ENCODE measurements around the gene AP3D1.

Gene AP3D1

GRCh38 chr19:2193807-2194206, 42.4 kb upstream of the AP3D1 start:
- H3K36me3 ChIP-seq (ENCODE audit: control insufficient read depth in 1 of 2, insufficient read depth in 2 of 2, low read length in 2 of 2) = peaks cover 27 to 78% of the 10 kb centered on the region in 2 donors
- no peak overlapping the region for H3K27ac ChIP-seq (ENCODE audit: low read depth, low read length)
- H3K9ac ChIP-seq (ENCODE audit: low read depth in 1 of 2, low read length in 2 of 2) = no peak overlapping the region
- no peaks in the 10 kb centered on the region for H3K9me3 ChIP-seq (ENCODE audit: control insufficient read depth in 1 of 2, low read length in 2 of 2)
- H3K4me3 ChIP-seq (ENCODE audit: low read depth in 1 of 2, low read length in 2 of 2) = no peak overlapping the region
- no peaks in the 10 kb centered on the region for H3K27me3 ChIP-seq (ENCODE audit: control insufficient read depth in 1 of 2, insufficient read depth in 2 of 2, low read length in 2 of 2)
- peaks cover 0 to 13% of the 10 kb centered on the region in 2 donors for H3K4me1 ChIP-seq (ENCODE audit: control insufficient read depth in 1 of 2, insufficient read depth in 2 of 2, low read length in 2 of 2)

DNA sequence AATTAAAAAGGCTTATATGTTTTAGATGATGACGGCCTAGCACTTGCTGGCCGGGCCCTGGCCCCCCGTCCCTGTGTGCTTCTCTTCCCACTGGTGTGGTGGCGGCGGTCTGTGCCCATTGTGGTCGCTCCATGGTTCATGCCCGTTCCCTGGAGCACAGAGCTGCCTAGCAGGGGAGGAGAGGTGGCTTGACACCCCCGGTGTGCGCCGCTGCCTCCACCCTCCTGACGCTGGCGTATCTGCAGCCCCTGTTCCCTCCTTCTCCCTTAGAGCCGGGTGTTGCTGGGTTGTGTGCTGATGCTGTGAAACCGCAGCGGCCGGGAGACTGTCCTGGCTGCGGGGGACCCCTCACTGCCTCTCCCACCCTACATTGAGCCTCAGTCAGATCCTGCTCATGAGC, 41.5 kb upstream of the AP3D1 start:
- peaks cover 0 to 13% of the 10 kb centered on the region in 2 donors for H3K4me1 ChIP-seq (ENCODE audit: control insufficient read depth in 1 of 2, insufficient read depth in 2 of 2, low read length in 2 of 2)
- no peak overlapping the region for H3K9ac ChIP-seq (ENCODE audit: low read depth in 1 of 2, low read length in 2 of 2)
- peaks cover 27 to 82% of the 10 kb centered on the region in 2 donors for H3K36me3 ChIP-seq (ENCODE audit: control insufficient read depth in 1 of 2, insufficient read depth in 2 of 2, low read length in 2 of 2)
- no peaks in the 10 kb centered on the region for H3K27me3 ChIP-seq (ENCODE audit: control insufficient read depth in 1 of 2, insufficient read depth in 2 of 2, low read length in 2 of 2)
- no peak overlapping the region for H3K4me3 ChIP-seq (ENCODE audit: low read depth in 1 of 2, low read length in 2 of 2)
- no peaks in the 10 kb centered on the region for H3K9me3 ChIP-seq (ENCODE audit: control insufficient read depth in 1 of 2, low read length in 2 of 2)
- H3K27ac ChIP-seq (ENCODE audit: low read depth, low read length) = no peak overlapping the region

GRCh38 chr19:2191456-2192310, 40.3 kb upstream of the AP3D1 start:
- Histone ChIP-seq H3K27ac (ENCODE audit: low read depth, low read length) (no peak overlapping the region), H3K36me3 (ENCODE audit: control insufficient read depth in 1 of 2, insufficient read depth in 2 of 2, low read length in 2 of 2) (peaks cover 32 to 78% of the 10 kb centered on the region in 2 donors), H3K9me3 (ENCODE audit: control insufficient read depth in 1 of 2, low read length in 2 of 2) (no peaks in the 10 kb centered on the region), H3K9ac (ENCODE audit: low read depth in 1 of 2, low read length in 2 of 2) (no peak overlapping the region), H3K27me3 (ENCODE audit: control insufficient read depth in 1 of 2, insufficient read depth in 2 of 2, low read length in 2 of 2) (no peaks in the 10 kb centered on the region), H3K4me3 (ENCODE audit: low read depth in 1 of 2, low read length in 2 of 2) (no peak overlapping the region), H3K4me1 (ENCODE audit: control insufficient read depth in 1 of 2, insufficient read depth in 2 of 2, low read length in 2 of 2) (peaks cover 0 to 21% of the 10 kb centered on the region in 2 donors)

GRCh38 chr19:2190848-2191455, 39.6 kb upstream of the AP3D1 start:
- Histone ChIP-seq H3K27me3 (ENCODE audit: control insufficient read depth in 1 of 2, insufficient read depth in 2 of 2, low read length in 2 of 2) (no peaks in the 10 kb centered on the region), H3K9ac (ENCODE audit: low read depth in 1 of 2, low read length in 2 of 2) (no peak overlapping the region), H3K9me3 (ENCODE audit: control insufficient read depth in 1 of 2, low read length in 2 of 2) (no peaks in the 10 kb centered on the region), H3K4me3 (ENCODE audit: low read depth in 1 of 2, low read length in 2 of 2) (no peak overlapping the region), H3K27ac (ENCODE audit: low read depth, low read length) (no peak overlapping the region), H3K4me1 (ENCODE audit: control insufficient read depth in 1 of 2, insufficient read depth in 2 of 2, low read length in 2 of 2) (peaks cover 0 to 25% of the 10 kb centered on the region in 2 donors), H3K36me3 (ENCODE audit: control insufficient read depth in 1 of 2, insufficient read depth in 2 of 2, low read length in 2 of 2) (peaks cover 34 to 78% of the 10 kb centered on the region in 2 donors)

DNA sequence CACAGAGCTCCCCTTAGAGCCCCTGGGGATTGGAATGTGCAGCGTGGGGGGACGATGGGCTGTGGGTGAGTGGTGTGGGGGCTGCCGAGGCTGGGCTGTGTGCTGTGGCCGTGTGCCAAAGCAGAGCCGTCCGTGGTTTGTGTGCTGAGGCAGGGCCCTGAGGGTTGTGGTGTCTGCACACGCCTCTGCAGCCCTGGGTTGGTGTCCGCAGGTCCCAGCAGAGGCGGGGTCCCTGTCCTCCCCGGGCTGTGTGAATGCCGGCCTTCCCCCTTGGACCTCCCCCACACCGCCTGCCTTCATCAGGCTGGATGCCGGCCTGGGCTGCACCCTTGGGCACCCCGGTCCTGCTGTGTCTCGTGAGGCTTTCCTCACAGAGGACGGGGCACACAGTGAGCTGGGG, 38.5 kb upstream of the AP3D1 start:
- peaks cover 0 to 25% of the 10 kb centered on the region in 2 donors for H3K4me1 ChIP-seq (ENCODE audit: control insufficient read depth in 1 of 2, insufficient read depth in 2 of 2, low read length in 2 of 2)
- H3K27ac ChIP-seq (ENCODE audit: low read depth, low read length) = no peak overlapping the region
- H3K27me3 ChIP-seq (ENCODE audit: control insufficient read depth in 1 of 2, insufficient read depth in 2 of 2, low read length in 2 of 2) = no peaks in the 10 kb centered on the region
- H3K9ac ChIP-seq (ENCODE audit: low read depth in 1 of 2, low read length in 2 of 2) = no peak overlapping the region
- no peaks in the 10 kb centered on the region for H3K9me3 ChIP-seq (ENCODE audit: control insufficient read depth in 1 of 2, low read length in 2 of 2)
- no peak overlapping the region for H3K4me3 ChIP-seq (ENCODE audit: low read depth in 1 of 2, low read length in 2 of 2)
- peaks cover 23 to 70% of the 10 kb centered on the region in 2 donors for H3K36me3 ChIP-seq (ENCODE audit: control insufficient read depth in 1 of 2, insufficient read depth in 2 of 2, low read length in 2 of 2)

DNA sequence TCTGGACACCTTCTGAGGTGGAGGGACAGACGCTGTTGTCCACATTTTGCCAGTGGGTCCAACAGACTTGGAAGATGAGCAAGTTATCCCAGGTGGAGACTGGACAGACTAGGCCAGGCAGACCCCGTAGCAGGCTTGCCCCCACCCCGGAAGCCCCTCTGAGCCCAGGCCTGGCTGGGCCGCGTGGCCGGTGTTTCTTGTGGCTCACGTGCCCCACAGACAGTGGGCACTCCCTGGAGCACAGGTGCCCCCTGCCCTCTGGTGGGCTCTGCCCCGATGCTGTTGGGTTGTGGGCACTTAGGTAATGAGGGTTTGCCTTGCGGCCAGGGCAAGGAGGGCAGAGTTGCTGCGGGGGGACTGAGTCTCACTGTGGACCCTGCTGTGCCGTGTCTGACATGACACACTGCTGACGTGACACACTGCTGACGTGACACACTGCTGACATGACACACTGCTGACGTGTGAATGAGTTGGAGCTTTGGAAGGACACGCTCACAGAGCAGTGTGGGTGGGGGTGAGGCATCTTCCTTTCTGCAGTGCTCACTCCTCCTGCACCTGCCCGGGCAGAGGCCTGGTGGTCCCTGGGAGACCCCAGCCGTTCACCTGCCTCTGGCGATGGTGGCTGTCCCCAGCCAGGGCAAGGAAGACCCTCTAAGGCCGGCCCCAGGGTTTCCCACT, 37.5 kb upstream of the AP3D1 start:
- peaks cover 0 to 25% of the 10 kb centered on the region in 2 donors for H3K4me1 ChIP-seq (ENCODE audit: control insufficient read depth in 1 of 2, insufficient read depth in 2 of 2, low read length in 2 of 2)
- H3K27ac ChIP-seq (ENCODE audit: low read depth, low read length) = no peak overlapping the region
- H3K36me3 ChIP-seq (ENCODE audit: control insufficient read depth in 1 of 2, insufficient read depth in 2 of 2, low read length in 2 of 2) = peaks cover 23 to 70% of the 10 kb centered on the region in 2 donors
- no peak overlapping the region for H3K9ac ChIP-seq (ENCODE audit: low read depth in 1 of 2, low read length in 2 of 2)
- H3K9me3 ChIP-seq (ENCODE audit: control insufficient read depth in 1 of 2, low read length in 2 of 2) = no peaks in the 10 kb centered on the region
- H3K27me3 ChIP-seq (ENCODE audit: control insufficient read depth in 1 of 2, insufficient read depth in 2 of 2, low read length in 2 of 2) = no peaks in the 10 kb centered on the region
- H3K4me3 ChIP-seq (ENCODE audit: low read depth in 1 of 2, low read length in 2 of 2) = no peak overlapping the region

DNA sequence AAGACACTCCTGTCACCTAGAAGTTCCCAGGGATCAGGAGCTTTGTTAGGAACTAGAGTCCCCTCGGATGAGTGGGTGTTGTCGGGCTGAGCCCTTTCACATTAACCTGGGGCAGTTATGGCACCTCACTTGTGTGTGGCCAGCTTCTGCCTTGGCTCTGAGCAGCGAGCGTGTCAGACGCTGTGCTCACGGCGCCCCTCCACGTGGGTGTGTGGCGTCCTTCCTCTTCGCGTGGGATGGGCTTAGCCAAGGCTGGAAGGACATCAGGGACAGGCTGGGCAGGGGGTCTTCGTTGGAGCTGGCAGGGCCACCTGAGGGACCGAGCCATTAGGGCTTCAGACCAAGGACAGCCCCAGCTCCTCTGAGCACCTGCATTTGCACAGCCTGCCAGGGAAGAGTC, 35.8 kb upstream of the AP3D1 start:
- peaks cover 19 to 71% of the 10 kb centered on the region in 2 donors for H3K36me3 ChIP-seq (ENCODE audit: control insufficient read depth in 1 of 2, insufficient read depth in 2 of 2, low read length in 2 of 2)
- H3K9me3 ChIP-seq (ENCODE audit: control insufficient read depth in 1 of 2, low read length in 2 of 2) = no peaks in the 10 kb centered on the region
- peak overlapping the region; percentile 10 for H3K27ac ChIP-seq (ENCODE audit: low read depth, low read length)
- H3K4me1 ChIP-seq (ENCODE audit: control insufficient read depth in 1 of 2, insufficient read depth in 2 of 2, low read length in 2 of 2) = peaks cover 0 to 25% of the 10 kb centered on the region in 2 donors
- H3K27me3 ChIP-seq (ENCODE audit: control insufficient read depth in 1 of 2, insufficient read depth in 2 of 2, low read length in 2 of 2) = no peaks in the 10 kb centered on the region
- no peak overlapping the region for H3K9ac ChIP-seq (ENCODE audit: low read depth in 1 of 2, low read length in 2 of 2)
- no peak overlapping the region for H3K4me3 ChIP-seq (ENCODE audit: low read depth in 1 of 2, low read length in 2 of 2)

- Histone ChIP-seq H3K9me3 (ENCODE audit: control insufficient read depth in 1 of 2, low read length in 2 of 2) (no peaks in the 10 kb centered on the region), H3K4me3 (ENCODE audit: low read depth in 1 of 2, low read length in 2 of 2) (no peak overlapping the region), H3K27ac (ENCODE audit: low read depth, low read length) (peak overlapping the region; percentile 59), H3K36me3 (ENCODE audit: control insufficient read depth in 1 of 2, insufficient read depth in 2 of 2, low read length in 2 of 2) (peaks cover 12 to 68% of the 10 kb centered on the region in 2 donors), H3K27me3 (ENCODE audit: control insufficient read depth in 1 of 2, insufficient read depth in 2 of 2, low read length in 2 of 2) (no peaks in the 10 kb centered on the region), H3K9ac (ENCODE audit: low read depth in 1 of 2, low read length in 2 of 2) (no peak overlapping the region), H3K4me1 (ENCODE audit: control insufficient read depth in 1 of 2, insufficient read depth in 2 of 2, low read length in 2 of 2) (peaks cover 0 to 19% of the 10 kb centered on the region in 2 donors)
These were observed 34.9 kb upstream of the AP3D1 start for GRCh38 chr19:2186071-2186846.

DNA sequence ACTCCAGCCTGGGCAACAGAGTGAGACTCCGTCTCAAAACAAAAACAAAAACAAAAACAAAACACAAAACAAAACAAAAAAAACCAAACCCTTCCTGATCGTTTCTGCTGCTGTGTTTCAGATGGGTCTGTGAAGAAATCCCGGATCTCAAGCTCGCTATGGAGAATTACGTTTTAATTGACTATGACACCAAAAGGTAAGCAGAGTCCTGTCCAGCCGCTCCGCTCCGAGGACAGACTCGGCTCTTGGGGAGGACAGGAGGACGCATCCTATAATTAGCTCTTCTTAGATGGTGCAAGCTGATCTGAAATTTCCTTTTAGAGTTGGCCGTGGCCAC, 34.3 kb upstream of the AP3D1 start:
- Histone ChIP-seq H3K36me3 (ENCODE audit: control insufficient read depth in 1 of 2, insufficient read depth in 2 of 2, low read length in 2 of 2) (peaks cover 13 to 68% of the 10 kb centered on the region in 2 donors), H3K9ac (ENCODE audit: low read depth in 1 of 2, low read length in 2 of 2) (no peak overlapping the region), H3K4me1 (ENCODE audit: control insufficient read depth in 1 of 2, insufficient read depth in 2 of 2, low read length in 2 of 2) (peaks cover 0 to 13% of the 10 kb centered on the region in 2 donors), H3K27ac (ENCODE audit: low read depth, low read length) (no peak overlapping the region), H3K27me3 (ENCODE audit: control insufficient read depth in 1 of 2, insufficient read depth in 2 of 2, low read length in 2 of 2) (no peaks in the 10 kb centered on the region), H3K4me3 (ENCODE audit: low read depth in 1 of 2, low read length in 2 of 2) (no peak overlapping the region), H3K9me3 (ENCODE audit: control insufficient read depth in 1 of 2, low read length in 2 of 2) (no peaks in the 10 kb centered on the region)

All from duodenal mucosa (tissue), 2 donors.